NCI-H69 (cell line): ENCODE data around the gene ADGRD1.

ENCODE experiments used
- DNase-seq: peaks from one replicate; lab custom pipeline; 2025; lab: John Stamatoyannopoulos, UW

ADGRD1 gene

GRCh38 chr12:131164096-131164872, 210.6 kb downstream of the ADGRD1 start:
- DNase-seq: no peak

GRCh38 chr12:131166717-131167116, 213.0 kb downstream of the ADGRD1 start:
- DNase-seq: no peak

- no peak for DNase-seq
Measured at GRCh38 chr12:131167334-131167733, 213.6 kb downstream of the ADGRD1 start.

- no peak for DNase-seq
Measured at GRCh38 chr12:131171029-131171428, 217.3 kb downstream of the ADGRD1 start.

- no peak for DNase-seq
Measured at GRCh38 chr12:131174901-131175300, 221.2 kb downstream of the ADGRD1 start.

- DNase-seq: no peak
Measured at GRCh38 chr12:131176266-131176665, 222.6 kb downstream of the ADGRD1 start.

GRCh38 chr12:131176926-131177325, 223.2 kb downstream of the ADGRD1 start:
- no peak for DNase-seq

GRCh38 chr12:131177599-131177998, 223.9 kb downstream of the ADGRD1 start:
- DNase-seq: no peak

GRCh38 chr12:131187602-131188001, 233.9 kb downstream of the ADGRD1 start:
- DNase-seq: no peak

- DNase-seq: no peak
Measured at GRCh38 chr12:131188131-131189050, 234.7 kb downstream of the ADGRD1 start.

- DNase-seq: no peak
Measured at GRCh38 chr12:131189781-131190180, 236.1 kb downstream of the ADGRD1 start.

GRCh38 chr12:131190965-131191364, 237.3 kb downstream of the ADGRD1 start:
- no peak for DNase-seq
